GM13976 (cell line): ENCODE data around the gene PLXNA2.

Experiments
- DNase-seq: peaks from one replicate; pipeline ENCODE4 v3.0.0; 2012; ENCODE audit warnings: low spot score
- in situ Hi-C: fragments of 300-500 bp; cut with MboI; formaldehyde crosslinking; loops from one replicate; pipeline ENCODE4 v1.12.0; 2022; ENCODE audit warnings: low sequenced_read_pairs, mixed read lengths, inconsistent platforms; ENCODE audit not compliant: unreplicated experiment
- TF ChIP-seq, protein P1 (sequence below): IDR thresholded peaks from 2 replicates; pipeline ENCODE4 v1.5.1; 2012; ENCODE audit warnings: borderline replicate concordance, mild to moderate bottlenecking; ENCODE audit not compliant: insufficient read depth; ENCODE audit errors: extremely low read depth, missing control alignments, control extremely low read depth

PLXNA2 gene

DNA sequence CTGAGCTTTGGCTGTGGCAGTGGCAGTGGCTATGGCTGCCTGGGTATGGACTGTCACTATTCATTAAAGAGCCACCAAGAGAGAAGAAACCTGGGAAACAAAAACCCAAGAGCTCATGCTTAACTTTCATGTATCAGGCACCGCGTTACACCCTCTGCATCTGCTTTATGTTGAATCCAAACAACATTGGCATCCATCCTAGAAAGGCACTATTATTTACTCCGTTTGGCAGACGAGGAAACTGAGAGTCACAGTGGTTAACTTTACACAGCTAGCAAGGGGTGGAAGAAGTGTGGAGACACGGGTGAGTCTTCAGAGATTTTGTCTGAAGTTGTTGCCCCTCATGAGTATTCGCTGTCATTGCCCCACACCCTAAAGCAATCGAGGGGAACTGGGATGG is 63.8 kb downstream of the PLXNA2 start:
- DNase-seq, result no peak
- TF ChIP-seq, protein P1, sequence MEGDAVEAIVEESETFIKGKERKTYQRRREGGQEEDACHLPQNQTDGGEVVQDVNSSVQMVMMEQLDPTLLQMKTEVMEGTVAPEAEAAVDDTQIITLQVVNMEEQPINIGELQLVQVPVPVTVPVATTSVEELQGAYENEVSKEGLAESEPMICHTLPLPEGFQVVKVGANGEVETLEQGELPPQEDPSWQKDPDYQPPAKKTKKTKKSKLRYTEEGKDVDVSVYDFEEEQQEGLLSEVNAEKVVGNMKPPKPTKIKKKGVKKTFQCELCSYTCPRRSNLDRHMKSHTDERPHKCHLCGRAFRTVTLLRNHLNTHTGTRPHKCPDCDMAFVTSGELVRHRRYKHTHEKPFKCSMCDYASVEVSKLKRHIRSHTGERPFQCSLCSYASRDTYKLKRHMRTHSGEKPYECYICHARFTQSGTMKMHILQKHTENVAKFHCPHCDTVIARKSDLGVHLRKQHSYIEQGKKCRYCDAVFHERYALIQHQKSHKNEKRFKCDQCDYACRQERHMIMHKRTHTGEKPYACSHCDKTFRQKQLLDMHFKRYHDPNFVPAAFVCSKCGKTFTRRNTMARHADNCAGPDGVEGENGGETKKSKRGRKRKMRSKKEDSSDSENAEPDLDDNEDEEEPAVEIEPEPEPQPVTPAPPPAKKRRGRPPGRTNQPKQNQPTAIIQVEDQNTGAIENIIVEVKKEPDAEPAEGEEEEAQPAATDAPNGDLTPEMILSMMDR, result no peak
- in situ Hi-C loops, result no loop called here

DNA sequence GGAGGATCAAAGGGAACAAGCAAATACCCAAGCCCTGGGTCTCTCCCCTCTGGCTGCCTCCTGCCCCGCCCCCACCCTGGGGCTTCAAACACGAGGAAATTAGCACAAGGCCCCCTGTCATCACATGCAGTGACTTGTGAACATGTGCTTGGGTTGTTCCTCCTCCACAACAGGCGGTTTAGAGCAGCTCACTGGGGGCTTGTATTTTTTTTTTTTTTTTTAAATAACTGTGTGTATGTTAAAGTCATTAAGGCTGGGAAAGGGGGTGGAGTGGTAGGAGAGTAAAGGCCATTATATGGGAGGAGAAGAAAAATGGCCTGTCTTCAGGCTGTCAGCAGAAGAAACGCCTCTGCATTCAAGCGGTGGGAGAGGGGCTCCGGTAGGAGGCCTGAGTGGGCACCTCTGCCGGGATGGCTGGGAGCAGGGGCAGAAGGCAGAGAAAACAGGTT is 64.2 kb downstream of the PLXNA2 start:
- TF ChIP-seq, protein P1, result no peak
- no peak for DNase-seq
- in situ Hi-C loops, result no loop called here

- in situ Hi-C loops, result no loop called here
- TF ChIP-seq, protein P1, result no peak
- DNase-seq, result no peak
These were observed 64.8 kb downstream of the PLXNA2 start for GRCh38 chr1:208179263-208179816.

DNA sequence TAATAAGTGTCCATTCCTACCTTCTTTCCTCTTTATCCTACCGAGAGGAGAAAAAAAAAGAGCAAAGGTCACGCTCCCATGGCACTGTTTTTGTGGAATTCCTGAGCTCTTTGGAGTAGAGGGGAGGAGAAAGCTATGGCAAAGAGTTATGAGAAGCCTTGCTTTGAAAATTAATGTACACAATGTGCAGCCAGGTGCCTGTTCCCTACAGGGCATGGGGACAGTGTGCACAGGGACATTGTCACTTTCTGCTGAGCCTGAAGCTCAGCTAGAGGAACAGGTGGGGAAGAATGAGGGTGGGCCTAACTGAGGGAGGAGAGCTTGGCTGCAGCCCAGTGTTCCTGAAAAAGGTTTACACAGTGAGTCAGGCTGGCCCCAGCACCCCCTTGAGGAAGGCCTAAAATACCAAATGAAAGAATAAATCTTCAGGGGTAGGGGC is 66.1 kb downstream of the PLXNA2 start:
- TF ChIP-seq, protein P1, result no peak
- in situ Hi-C loops, result no loop called here
- DNase-seq, result no peak

GRCh38 chr1:208177656-208178055 is 66.5 kb downstream of the PLXNA2 start:
- no peak for DNase-seq
- in situ Hi-C loops, result no loop called here
- TF ChIP-seq, protein P1, result no peak

- no peak for DNase-seq
- TF ChIP-seq, protein P1, result no peak
- in situ Hi-C loops, result no loop called here
These were observed 67.5 kb downstream of the PLXNA2 start for GRCh38 chr1:208176649-208177048.
